Stimulated activated CD8-positive, alpha-beta memory T cell treated with anti-CD3 and anti-CD28 coated beads, Interleukin-4, amount 100 ng/mL, for 4 hours (primary cell): Measurements from ENCODE around the gene PDGFRB.

Experiments used
- DNase-seq, 2 donors: peaks; one replicate each; pipeline ENCODE4 v3.0.0-alpha.2; 2020; ENCODE audit warnings: low read depth in 2 of 2, low spot score in 1 of 2

The PDGFRB gene

GRCh38 chr5:150117945-150118560 lies 37.6 kb downstream of the PDGFRB start:
- DNase-seq = no peak

- DNase-seq = no peak
These were observed 38.8 kb downstream of the PDGFRB start for GRCh38 chr5:150116667-150117400.

GRCh38 chr5:150114773-150115408 lies 40.8 kb downstream of the PDGFRB start:
- no peak for DNase-seq

GRCh38 chr5:150114102-150114641 lies 41.5 kb downstream of the PDGFRB start:
- DNase-seq = no peak

GRCh38 chr5:150113047-150113744 lies 42.4 kb downstream of the PDGFRB start:
- DNase-seq = no peak

GRCh38 chr5:150112201-150113046 lies 43.2 kb downstream of the PDGFRB start:
- DNase-seq = no peak

GRCh38 chr5:150111122-150111521 lies 44.5 kb downstream of the PDGFRB start:
- no peak for DNase-seq

- DNase-seq = no peak
These were observed 45.7 kb downstream of the PDGFRB start for GRCh38 chr5:150109921-150110320.

- DNase-seq = no peak
These were observed 46.7 kb downstream of the PDGFRB start for GRCh38 chr5:150108711-150109514.

- DNase-seq = no peak
These were observed 47.7 kb downstream of the PDGFRB start for GRCh38 chr5:150107909-150108447.

GRCh38 chr5:150106674-150107426 lies 48.8 kb downstream of the PDGFRB start:
- no peak for DNase-seq

- DNase-seq = no peak
These were observed 49.6 kb downstream of the PDGFRB start for GRCh38 chr5:150105928-150106615.

- no peak for DNase-seq
These were observed 51.1 kb downstream of the PDGFRB start for GRCh38 chr5:150104550-150104870.

- no peak for DNase-seq
These were observed 51.7 kb downstream of the PDGFRB start for GRCh38 chr5:150103678-150104549.

GRCh38 chr5:150101023-150101422 lies 54.6 kb downstream of the PDGFRB start:
- no peak for DNase-seq

- no peak for DNase-seq
These were observed 58.5 kb downstream of the PDGFRB start for GRCh38 chr5:150097152-150097551.

GRCh38 chr5:150092159-150092787 lies 63.4 kb downstream of the PDGFRB start:
- no peak for DNase-seq
